GM06990 (cell line): ENCODE results near the gene EPS15.

ENCODE experiments used
- DNase-seq: peaks from one replicate; pipeline ENCODE4 v3.0.0-alpha.2; 2011; ENCODE audit not compliant: insufficient read length; ENCODE audit errors: extremely low read depth
- H3K27me3 ChIP-seq: replicated peaks from 2 replicates; pipeline ENCODE4 v1.6.0; 2011; ENCODE audit warnings: low read length; ENCODE audit not compliant: control insufficient read depth, insufficient read depth
- H3K36me3 ChIP-seq: 2 replicates; pipeline ENCODE4 v1.5.1; 2011; ENCODE audit warnings: low read length; ENCODE audit not compliant: control insufficient read depth, insufficient read depth
- H3K4me3 ChIP-seq: replicated peaks from 2 replicates; pipeline ENCODE4 v1.5.1; 2011; ENCODE audit warnings: low read depth, mild to moderate bottlenecking, control low read depth, low read length
- CTCF ChIP-seq: IDR thresholded peaks from 2 replicates; pipeline ENCODE4 v1.5.1; 2011; ENCODE audit warnings: low read length, control low read depth, mild to moderate bottlenecking, inconsistent platforms; ENCODE audit not compliant: insufficient read depth, poor library complexity, severe bottlenecking

The EPS15 gene

DNA sequence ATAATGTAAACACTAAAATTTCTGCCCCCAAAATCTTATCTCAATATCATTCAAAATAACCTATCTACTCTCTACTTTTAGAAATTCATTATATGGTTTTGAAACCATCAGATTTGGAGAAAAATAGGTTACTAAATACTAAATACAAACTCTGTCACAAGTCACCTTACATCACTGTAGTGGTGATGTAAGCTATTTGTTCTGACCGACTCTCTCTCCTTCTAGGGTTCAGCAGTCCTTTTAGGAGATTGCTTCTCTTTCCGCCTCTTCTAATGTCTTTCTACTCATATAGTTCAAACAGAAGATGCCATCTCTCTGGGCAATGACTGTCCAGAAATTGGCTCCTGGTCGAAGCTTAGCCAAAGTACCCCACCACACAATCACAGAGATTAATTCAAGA is 93.1 kb downstream of the EPS15 start:
- Histone ChIP-seq H3K4me3 (no peak overlapping the region), H3K27me3 (no peaks in the 10 kb centered on the region), H3K36me3 (no peaks in the 10 kb centered on the region; the same call in 1 of the 2 replicates)
- TF ChIP-seq CTCF, result no peak
- DNase-seq, result no peak

- no peak for DNase-seq
- no peak for TF ChIP-seq CTCF
- H3K27me3 ChIP-seq, result no peaks in the 10 kb centered on the region
- H3K4me3 ChIP-seq, result no peak overlapping the region
- no peaks in the 10 kb centered on the region; the same call in 1 of the 2 replicates for H3K36me3 ChIP-seq
These were observed 93.8 kb downstream of the EPS15 start for GRCh38 chr1:51425273-51425672.

GRCh38 chr1:51423073-51423821 is 95.8 kb downstream of the EPS15 start:
- DNase-seq, result no peak
- no peak for TF ChIP-seq CTCF
- H3K4me3 ChIP-seq, result no peak overlapping the region
- H3K27me3 ChIP-seq, result no peaks in the 10 kb centered on the region
- H3K36me3 ChIP-seq, result no peaks in the 10 kb centered on the region; the same call in 1 of the 2 replicates

DNA sequence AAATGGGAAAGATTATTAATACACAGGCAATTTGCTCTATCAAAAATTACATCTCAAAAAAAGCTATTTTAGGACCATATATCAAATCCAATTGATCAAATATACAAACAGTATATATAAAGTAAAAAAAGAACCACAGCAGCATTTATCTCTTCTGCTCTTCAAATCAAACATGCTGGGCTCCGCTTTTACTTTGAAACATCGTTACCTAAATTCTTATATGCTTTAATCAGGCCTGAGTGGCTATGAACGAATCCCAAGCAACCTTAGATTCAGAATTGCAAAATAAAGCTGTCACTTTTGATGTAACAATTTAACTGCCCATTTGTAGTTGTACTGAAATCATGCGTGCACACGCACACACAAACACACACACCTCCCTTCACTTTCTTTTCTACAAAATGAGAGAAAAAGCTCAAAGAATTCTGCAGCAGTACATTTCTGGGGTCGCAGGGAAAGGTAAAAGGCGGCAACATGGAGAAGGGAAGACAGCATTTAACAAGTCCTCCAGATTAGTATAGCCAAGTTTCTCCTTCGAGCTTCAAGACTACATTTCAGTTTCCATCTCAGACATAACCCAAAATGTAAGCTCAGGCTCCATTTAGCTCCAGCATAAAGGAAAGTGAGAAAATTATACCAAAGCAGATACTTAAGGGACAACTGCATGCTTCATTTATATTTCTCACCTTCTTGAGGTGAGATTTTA is 96.5 kb downstream of the EPS15 start:
- no peaks in the 10 kb centered on the region for H3K27me3 ChIP-seq
- no peaks in the 10 kb centered on the region; the same call in 1 of the 2 replicates for H3K36me3 ChIP-seq
- H3K4me3 ChIP-seq, result no peak overlapping the region
- TF ChIP-seq CTCF, result no peak
- no peak for DNase-seq

- Histone ChIP-seq H3K4me3 (no peak overlapping the region), H3K27me3 (no peaks in the 10 kb centered on the region), H3K36me3 (no peaks in the 10 kb centered on the region; the same call in 1 of the 2 replicates)
- no peak for DNase-seq
- no peak for TF ChIP-seq CTCF
These were observed 97.1 kb downstream of the EPS15 start for GRCh38 chr1:51421964-51422363.
